NCI-H2196 treated with DMSO at 0.1 percent for 48 hours (cell line): ENCODE measurements around the gene HLA-DRA.
"Not testable (repeated sequence)": the region's sequence is repeated elsewhere in the genome, so short reads cannot be mapped to it uniquely, and the experiment has no call there.

Experiments
- DNase-seq: peaks from one replicate; lab custom pipeline; 2025; ENCODE audit not compliant: unreplicated experiment; lab: John Stamatoyannopoulos, UW

The HLA-DRA gene

GRCh38 chr6:32430179-32430578 lies 9.5 kb upstream of the HLA-DRA start:
- DNase-seq: no peak

- DNase-seq: no peak
Measured at GRCh38 chr6:32431142-32431541, 8.5 kb upstream of the HLA-DRA start.

- DNase-seq: no peak
Measured at GRCh38 chr6:32432050-32432450, 7.6 kb upstream of the HLA-DRA start.

GRCh38 chr6:32433950-32434349 lies 5.7 kb upstream of the HLA-DRA start:
- not testable (repeated sequence) for DNase-seq

GRCh38 chr6:32436186-32436585 lies 3.5 kb upstream of the HLA-DRA start:
- no peak for DNase-seq

GRCh38 chr6:32436995-32437836 lies 2.5 kb upstream of the HLA-DRA start:
- no peak for DNase-seq

- no peak for DNase-seq
Measured at GRCh38 chr6:32439139-32439538, 548 bp upstream of the HLA-DRA start.

- no peak for DNase-seq
Measured at GRCh38 chr6:32442243-32442667, 2.6 kb downstream of the HLA-DRA start.

GRCh38 chr6:32442977-32443552 lies 3.4 kb downstream of the HLA-DRA start:
- DNase-seq: no peak

GRCh38 chr6:32444433-32444832 lies 4.7 kb downstream of the HLA-DRA start:
- DNase-seq: no peak

GRCh38 chr6:32445321-32445854 lies 5.7 kb downstream of the HLA-DRA start:
- DNase-seq: no peak

GRCh38 chr6:32447932-32448331 lies 8.2 kb downstream of the HLA-DRA start:
- DNase-seq: no peak

- DNase-seq: no peak
Measured at GRCh38 chr6:32449088-32449736, 9.5 kb downstream of the HLA-DRA start.

- no peak for DNase-seq
Measured at GRCh38 chr6:32457054-32457453, 17.4 kb downstream of the HLA-DRA start.

- no peak for DNase-seq
Measured at GRCh38 chr6:32459781-32460424, 20.2 kb downstream of the HLA-DRA start.

GRCh38 chr6:32460528-32460927 lies 20.8 kb downstream of the HLA-DRA start:
- no peak for DNase-seq

GRCh38 chr6:32461493-32461892 lies 21.8 kb downstream of the HLA-DRA start:
- DNase-seq: no peak

GRCh38 chr6:32462609-32463008 lies 22.9 kb downstream of the HLA-DRA start:
- no peak for DNase-seq

- DNase-seq: not testable (repeated sequence)
Measured at GRCh38 chr6:32467743-32468503, 28.2 kb downstream of the HLA-DRA start.

GRCh38 chr6:32472781-32473375 lies 33.2 kb downstream of the HLA-DRA start:
- DNase-seq: no peak
